Measurements from ENCODE around the gene COL1A1.

COL1A1 gene

DNA sequence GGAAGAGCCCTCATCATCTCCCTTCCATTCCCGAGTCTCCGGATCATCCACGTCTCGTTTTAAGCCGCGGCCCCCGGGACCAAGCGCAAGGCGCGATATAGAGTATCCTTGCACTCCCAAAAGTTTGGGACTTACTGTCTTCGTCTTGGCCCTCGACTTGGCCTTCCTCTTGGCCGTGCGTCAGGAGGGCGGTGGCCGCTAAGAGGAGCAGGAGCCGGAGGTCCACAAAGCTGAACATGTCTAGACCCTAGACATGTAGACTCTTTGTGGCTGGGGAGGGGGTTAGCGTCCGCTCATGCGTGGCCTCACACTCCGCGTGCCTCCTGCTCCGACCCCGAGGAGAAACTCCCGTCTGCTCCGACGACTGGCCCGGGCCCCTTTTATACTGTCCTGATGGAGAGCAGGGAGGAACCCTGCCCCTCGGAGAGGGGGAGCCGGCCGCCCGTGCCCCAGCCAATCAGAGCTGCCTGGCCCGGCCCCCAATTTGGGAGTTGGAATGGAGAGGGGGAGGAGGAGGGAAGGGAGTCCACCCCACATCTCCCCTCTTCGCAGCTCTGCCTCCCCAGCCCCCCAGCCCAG, at the start of gene COL1A1:
TSS of gene COL1A1 (minus strand) at position 356 of the 579 bp plus-strand sequence. CDS start at position 238, 118 bp downstream.
- no peak for DNase-seq

DNA sequence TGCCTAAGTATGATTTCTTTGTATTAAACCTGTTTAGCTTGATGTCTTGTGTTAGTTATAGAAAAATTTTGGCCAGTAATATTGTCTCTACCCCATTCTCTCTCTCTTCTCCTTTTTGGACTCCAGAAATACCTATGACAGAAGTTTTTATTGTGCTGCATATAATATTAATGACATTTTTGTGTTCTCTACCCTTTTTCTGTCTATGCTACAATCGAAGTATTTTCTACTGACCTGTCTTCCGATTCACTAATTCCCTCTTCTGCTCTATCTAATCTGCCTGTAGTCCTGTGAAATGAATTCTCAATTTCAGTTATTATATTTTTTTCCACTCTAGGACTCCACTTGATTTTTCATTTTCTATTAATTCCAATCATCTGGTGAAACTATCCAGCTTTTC, 46.8 kb upstream of the COL1A1 start:
- no peak for DNase-seq

DNA sequence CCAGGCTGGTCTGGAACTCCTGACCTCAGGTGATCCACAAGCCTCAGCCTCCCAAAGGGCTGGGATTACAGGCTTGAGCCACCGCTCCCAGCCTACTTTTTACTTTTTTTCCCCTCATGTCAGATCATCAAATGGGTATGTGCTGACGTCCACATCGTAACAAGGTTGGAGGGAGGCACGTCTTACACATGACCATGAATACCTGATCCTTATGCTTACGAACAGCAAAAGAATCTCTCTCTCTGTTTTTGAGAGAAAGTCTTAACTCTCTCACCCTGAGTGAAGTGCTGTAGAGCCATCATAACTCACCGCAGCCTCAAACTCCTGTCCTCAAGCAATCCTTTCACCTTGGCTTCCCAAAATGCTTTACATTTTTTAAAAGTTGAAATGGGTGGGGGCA, 43.3 kb upstream of the COL1A1 start:
- no peak for DNase-seq

GRCh38 chr17:50241431-50241830, 40.0 kb upstream of the COL1A1 start:
- no peak for DNase-seq

DNA sequence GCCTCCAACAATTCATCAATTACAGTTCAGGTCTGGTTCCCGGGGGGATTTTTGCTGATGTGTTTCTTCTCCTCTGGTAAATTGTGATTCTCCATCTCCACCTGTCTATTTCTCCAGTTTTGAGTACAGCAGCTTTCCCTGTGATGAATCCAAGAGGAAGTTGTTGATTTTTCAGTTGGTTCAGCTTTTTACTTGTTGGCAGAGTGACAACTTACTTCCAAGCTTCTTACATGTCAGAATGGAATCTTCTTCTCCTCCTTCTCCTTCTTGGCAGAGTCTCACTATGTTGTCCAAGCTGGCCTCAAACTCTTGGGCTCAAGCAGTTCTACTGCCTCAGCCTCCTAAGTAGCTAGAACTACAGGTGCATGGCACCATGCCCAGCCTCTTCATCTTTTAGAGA, 39.4 kb upstream of the COL1A1 start:
- DNase-seq = no peak

GRCh38 chr17:50239937-50240336, 38.5 kb upstream of the COL1A1 start:
- no peak for DNase-seq

- no peak for DNase-seq
These were observed 37.3 kb upstream of the COL1A1 start for GRCh38 chr17:50238601-50239280.

- DNase-seq = no peak
These were observed 36.5 kb upstream of the COL1A1 start for GRCh38 chr17:50237901-50238300.

DNA sequence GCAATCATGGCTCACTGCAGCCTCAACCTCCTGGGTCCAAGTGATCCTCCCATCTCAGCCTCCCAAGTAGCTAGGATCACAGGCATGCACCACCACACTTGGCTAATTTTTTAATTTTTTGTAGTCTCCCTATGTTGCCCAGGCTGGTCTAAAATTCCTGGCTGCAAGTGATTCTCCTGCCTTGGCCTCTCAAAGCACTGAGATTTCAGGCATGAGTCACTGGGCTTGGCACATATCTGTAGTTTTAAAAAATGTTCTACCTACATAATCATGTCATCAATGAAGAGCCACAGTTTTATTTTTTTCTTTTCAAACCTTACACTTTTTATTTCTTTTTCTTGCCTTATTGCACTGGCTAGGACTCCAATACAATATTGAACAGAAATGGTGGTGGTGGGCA, 33.1 kb upstream of the COL1A1 start:
- no peak for DNase-seq

- no peak for DNase-seq
These were observed 24.3 kb upstream of the COL1A1 start for GRCh38 chr17:50225701-50226240.

GRCh38 chr17:50222922-50223321, 21.5 kb upstream of the COL1A1 start:
- DNase-seq = no peak

DNA sequence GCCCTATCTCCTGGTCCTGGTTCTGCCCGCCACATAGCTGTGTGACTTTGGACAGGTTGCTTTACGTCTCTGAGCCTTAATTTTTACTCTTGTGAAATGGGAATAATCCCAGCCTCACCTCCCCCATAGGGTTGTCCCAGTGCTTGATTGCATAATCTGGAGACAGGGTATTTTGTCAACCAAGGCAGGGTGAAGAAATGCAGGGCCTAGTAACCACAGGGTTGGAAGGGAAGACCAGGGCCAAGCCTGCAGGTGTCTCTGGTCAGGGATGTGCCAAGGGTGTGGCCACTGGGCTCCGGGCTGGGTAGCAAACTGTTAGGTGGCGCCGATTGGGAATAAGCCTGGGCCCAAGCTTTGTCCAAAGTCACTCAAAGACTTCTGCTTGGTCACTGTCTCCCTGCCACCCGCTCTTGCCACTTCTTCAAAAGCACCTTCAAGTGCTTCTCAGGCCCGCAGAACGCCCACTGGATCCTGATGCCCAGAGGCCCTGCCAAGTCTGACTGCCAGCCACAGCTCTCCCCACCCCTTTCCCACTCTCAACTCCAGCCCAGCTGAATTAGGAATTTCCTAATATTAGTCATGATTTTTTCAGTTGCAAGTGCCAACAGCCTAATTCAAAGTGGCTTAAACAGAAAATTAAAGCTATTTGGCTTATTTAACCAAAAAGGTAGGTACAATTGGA, 20.6 kb upstream of the COL1A1 start:
- DNase-seq = no peak

GRCh38 chr17:50221266-50221863, 19.9 kb upstream of the COL1A1 start:
- no peak for DNase-seq

GRCh38 chr17:50220811-50221210, 19.4 kb upstream of the COL1A1 start:
- no peak for DNase-seq

DNA sequence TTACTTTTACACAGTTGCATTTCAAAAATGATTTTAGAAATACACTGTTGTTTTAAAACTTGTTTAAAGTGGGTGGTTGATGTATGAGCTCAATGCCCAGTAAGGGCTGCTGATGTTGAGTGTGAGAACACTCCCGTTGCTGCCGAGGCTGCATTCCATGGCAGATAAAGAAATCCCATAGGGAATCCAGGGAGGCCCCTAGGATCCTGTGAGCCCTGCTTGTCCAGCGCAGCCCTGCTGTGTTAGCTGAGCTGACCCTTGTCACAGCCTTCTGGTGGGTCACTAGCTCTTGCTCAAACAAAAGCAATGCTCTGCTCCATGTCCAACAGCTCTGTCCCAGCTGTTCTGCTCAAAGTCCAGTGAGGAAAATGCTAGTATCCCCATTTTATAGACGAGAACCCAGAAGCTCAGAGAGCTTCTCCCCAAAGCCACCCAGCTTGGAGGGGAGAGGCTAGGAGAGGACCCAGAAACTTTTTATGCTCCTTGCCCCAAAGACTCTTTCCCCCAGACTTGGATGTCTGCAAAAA, 18.6 kb upstream of the COL1A1 start:
- DNase-seq = no peak

DNA sequence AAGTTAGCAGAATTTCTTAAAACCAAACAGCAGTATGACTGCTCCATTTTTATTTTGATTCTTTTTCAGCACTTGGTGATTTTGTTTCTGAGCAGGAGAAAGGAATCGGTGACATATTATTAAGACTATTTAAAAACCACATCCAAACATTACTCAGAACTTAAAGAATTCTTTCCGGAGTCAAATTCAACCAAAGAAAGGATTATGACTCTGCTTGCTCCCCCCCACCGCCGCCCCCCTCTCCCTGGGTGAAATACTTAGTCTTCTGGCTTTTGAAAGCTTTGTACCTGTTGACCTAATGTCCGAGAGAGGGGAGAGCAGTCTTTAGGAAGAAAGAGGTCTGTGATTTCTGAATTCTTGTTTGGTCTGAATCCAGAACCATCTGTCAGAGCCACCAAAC, 17.9 kb upstream of the COL1A1 start:
- no peak for DNase-seq

DNA sequence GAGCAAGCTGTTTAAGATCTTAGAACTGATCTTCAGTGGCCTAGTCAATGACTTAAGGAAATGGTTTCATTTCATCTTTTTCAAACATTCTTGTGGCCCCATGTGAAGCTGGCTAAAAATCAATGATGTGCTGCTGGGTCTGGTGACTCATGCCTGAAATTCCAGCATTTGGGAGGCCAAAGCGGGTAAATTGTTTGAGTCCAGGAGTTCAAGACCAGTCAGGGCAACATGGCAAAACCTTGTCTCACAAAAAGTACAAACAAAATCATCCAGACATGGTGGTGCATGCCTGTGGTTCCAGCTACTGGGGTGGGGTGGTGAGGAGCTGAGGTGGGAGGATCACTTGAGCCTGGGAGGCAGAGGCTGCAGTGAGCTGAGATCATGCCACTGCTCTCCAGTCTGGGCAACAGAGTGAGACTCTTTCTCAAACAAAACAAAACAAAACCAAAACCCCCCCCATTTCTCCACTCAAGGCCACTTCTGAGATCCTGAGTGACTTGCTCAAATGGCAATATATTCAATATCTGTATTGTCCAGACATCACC, 17.4 kb upstream of the COL1A1 start:
- DNase-seq = no peak

DNA sequence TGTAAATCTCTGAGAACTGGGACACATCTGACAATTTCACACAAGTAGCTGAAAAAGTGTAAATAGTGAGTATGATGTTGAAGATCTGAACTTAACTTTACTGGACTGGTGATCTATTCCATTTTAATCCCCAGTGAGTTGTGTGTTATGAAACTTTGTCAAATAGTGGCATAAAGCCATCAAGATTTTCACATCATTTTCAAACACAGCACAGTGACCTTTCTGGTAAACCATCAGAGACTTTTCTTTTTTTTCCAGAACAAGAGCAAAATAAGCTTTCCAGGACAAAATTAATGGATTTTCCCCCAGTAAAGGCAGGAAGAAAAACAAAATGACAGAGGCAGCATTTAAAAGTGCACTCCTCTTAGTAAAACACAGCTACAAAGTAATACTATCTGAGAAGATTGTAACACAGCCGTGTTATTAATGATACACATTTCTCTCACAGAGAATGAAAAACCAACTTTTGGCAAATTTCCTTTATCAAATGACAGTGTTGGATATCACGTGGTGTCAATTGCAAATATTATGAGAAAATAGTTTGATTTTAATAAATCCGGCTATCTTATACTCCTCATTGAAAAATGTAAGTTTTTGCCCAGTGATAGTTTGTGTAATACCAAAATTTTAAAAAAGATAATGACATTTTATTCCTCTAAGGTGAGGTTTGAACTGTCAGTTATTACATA, 16.8 kb upstream of the COL1A1 start:
- DNase-seq = no peak

DNA sequence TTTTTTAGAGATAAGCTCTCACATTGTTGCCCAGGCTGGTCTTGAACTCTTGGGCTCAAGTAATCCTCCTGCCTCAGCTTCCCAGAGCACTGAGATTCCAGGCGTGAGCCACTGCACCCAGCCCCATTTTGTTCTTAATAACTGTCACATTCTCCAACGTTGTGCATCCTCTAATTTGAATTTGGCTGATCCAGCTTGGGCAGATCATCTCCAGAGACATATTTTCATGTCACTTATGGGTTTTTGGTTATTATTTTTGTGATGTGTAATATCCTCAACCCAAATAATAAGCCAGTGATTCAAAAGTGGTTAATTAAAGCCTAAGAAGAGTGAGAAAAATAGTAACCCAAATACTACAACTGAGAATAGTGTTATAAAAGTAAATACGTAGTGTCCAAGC, 16.2 kb upstream of the COL1A1 start:
- DNase-seq = no peak

DNA sequence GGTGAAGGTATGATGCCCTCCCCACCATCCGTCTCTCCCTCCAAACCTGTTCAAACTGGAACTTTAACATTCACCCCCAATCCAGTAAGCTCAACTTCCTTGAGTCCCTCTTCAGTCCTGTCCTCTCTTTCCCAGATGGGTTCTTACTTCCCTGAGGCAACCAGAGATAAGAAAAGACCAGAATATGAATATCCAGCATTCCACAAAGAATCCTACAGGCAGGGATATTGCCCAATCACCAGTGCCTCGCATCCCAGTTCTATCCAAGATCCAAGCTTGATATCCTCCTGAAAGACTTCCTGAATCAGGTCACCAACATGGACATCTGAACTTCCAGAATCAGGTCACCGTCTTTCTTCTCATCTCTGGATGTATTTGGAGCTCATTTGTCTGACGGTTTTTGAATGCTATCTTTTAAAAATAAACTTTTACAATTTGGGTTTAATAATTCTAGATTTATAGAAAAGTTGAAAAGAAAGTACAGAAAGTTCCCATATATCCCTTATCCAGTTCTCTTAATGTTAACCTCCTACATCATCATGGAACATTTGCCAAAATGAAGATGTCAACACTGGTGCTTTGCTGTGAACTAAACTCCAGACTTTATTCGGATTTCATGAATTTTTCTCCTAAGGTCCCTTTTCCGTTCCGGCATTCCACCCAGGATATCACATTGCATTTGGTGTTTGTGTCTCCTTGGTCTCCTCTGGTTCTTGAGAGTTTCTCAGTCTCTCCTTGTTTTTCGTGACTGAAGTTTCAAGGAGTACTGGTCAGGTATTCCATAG, 13.7 kb upstream of the COL1A1 start:
- DNase-seq = no peak
